ENCODE measurements around the gene FXR2. TPM values are rescaled to one million over a fixed set of nuclear protein-coding genes. Genes with fewer than 3 reads are reported as not detected.

The FXR2 gene
- total and polyA plus RNA-seq, 2 experiments from 2014 or later: 10.9 to 24.4 TPM

- peak; percentile 94 for DNase-seq (ENCODE audit: low spot score)
- H3K4me1 ChIP-seq (ENCODE audit: insufficient read depth): peaks cover 21% of the 10 kb centered on the region
- H2AFZ ChIP-seq: peak overlapping the region; percentile 74; the same call in 1 of the 2 replicates
- Mint-ChIP-seq H3K4me3 (peak overlapping the region; percentile 69; the same call in 2 of the 3 replicates), H3K4me1 (peaks cover 42% of the 10 kb centered on the region), H3K27me3 (ENCODE audit: insufficient read depth, low read depth, poor library complexity) (peaks cover 21% of the 10 kb centered on the region), H3K9me3 (no peaks in the 10 kb centered on the region), H3K27ac (peak overlapping the region; percentile 77; the same call in 1 of the 2 replicates), H3K36me3 (ENCODE audit: low read depth) (peaks cover 60% of the 10 kb centered on the region)
- no peaks in the 10 kb centered on the region for H4K20me1 ChIP-seq (replicated peaks; ENCODE audit: insufficient read depth)
- TF ChIP-seq CTCF (conservative IDR thresholded peaks at IDR 0.05; ENCODE audit: low read depth in 2 of 2) (peak; percentile 72 to 86), ZNF462 (CRISPR knock-in tag; IDR thresholded peaks at IDR 0.05) (no peak), CREB1 (CRISPR knock-in tag; IDR thresholded peaks at IDR 0.05; ENCODE audit: low read depth) (no peak), ZNF114 (CRISPR knock-in tag; IDR thresholded peaks at IDR 0.05) (no peak)
- H3F3A ChIP-seq (replicated peaks; ENCODE audit: low read depth): peaks cover 34% of the 10 kb centered on the region
- no peaks in the 10 kb centered on the region; the same call in 1 of the 2 replicates for H3K9me2 ChIP-seq (ENCODE audit: insufficient read depth)
- H3K27ac ChIP-seq (ENCODE audit: low read depth): peak overlapping the region; percentile 90
- H3K36me3 ChIP-seq (ENCODE audit: insufficient read depth): peaks cover 23% of the 10 kb centered on the region
- peaks cover 19% of the 10 kb centered on the region for H3K79me2 ChIP-seq (replicated peaks; ENCODE audit: insufficient read depth)
- peak overlapping the region; percentile 88 for H3K4me3 ChIP-seq
- ATAC-seq: peak; percentile 77
- H3K4me2 ChIP-seq: peak overlapping the region; percentile 99
- no peaks in the 10 kb centered on the region for H3K27me3 ChIP-seq (ENCODE audit: insufficient read depth)
Observed at GRCh38 chr17:7589204-7589868, 25.4 kb downstream of the FXR2 start.
